Activated CD4-positive, alpha-beta T cell treated with anti-CD3 and anti-CD28 coated beads for 1 hour (primary cell): ENCODE results near the gene MOB1B.
"Not testable (repeated sequence)": the region's sequence is repeated elsewhere in the genome, so short reads cannot be mapped to it uniquely, and the experiment has no call there.

Experiments used
- DNase-seq: peaks from one replicate; pipeline ENCODE4 v3.0.0-alpha.2; 2020

Gene MOB1B

DNA sequence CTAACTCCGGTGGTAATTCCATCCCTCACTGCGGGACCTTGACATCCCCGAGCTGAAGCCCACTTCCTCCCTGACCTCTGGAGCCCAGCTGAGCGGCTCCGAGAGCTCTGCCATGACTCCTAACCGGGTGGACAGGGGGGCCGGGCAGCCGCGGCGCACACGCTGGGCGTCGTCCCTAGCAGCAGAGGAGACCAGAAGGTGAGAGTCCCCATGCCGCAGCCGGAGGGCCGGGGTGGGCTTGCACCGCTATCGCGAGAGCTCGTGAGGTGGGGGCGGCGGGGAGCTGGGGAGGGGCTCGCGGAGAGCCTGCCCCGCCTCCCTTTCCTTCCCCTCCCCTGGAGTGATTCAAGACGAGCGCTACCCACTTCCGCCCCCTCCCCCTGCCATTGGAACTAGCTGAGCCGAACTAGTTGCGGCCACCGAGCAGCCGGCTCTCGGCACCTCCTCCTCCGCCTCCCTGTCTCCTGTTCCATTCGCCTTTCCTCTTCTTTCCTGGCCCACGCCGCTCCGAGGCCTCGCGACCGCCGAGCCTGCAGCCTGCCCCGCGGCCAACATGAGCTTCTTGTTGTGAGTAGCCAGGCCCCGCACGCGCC lies at the start of gene MOB1B:
Gene MOB1B, plus strand, starts transcription at position 386 of the 593 bp plus-strand sequence. Its CDS starts 168 bp downstream, at position 554.
- peak; percentile 76 for DNase-seq

DNA sequence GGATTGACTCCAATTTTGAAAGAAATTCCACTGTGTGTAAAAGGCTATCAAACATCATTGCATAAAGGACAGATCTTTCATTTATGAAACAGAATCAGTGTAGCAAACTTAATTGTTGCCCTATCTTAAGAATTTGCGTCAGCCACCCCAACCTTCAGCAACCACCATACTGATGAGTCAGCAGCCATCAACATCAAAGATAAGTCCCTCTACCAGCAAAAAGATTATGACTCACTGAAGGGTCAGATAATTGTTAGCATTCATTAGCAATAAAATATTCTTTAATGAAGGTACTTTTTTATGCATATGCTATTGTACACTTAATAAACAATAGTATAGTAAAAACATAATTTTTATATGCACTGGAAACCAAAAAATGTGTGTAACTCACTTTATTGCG lies 46.7 kb upstream of the MOB1B start:
- DNase-seq, result no peak

GRCh38 chr4:70858454-70858853 lies 43.7 kb upstream of the MOB1B start:
- no peak for DNase-seq

DNA sequence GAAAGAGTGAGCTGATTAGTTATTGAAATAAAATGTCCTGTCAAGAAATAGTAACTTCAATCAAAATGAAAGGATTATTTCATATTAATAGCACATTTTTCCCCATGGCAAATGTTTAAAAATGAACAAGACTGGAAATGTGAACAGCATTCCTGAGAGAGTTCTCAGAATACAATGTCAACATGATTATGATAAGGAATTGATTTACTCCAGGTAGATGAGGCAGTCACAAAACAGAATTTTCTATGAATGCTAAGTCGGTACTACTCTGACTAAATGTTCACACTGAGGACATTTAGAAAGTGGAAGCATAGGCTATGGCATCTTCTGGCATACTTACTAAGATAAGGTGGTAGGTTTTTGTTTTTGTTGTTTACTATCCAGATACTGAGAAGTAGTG lies 43.1 kb upstream of the MOB1B start:
- DNase-seq, result no peak

GRCh38 chr4:70863099-70863790 lies 38.9 kb upstream of the MOB1B start:
- DNase-seq, result no peak

- no peak for DNase-seq
These were observed 33.4 kb upstream of the MOB1B start for GRCh38 chr4:70868778-70869177.

GRCh38 chr4:70873216-70873615 lies 29.0 kb upstream of the MOB1B start:
- no peak for DNase-seq

- DNase-seq, result no peak
These were observed 27.7 kb upstream of the MOB1B start for GRCh38 chr4:70874268-70875156.

DNA sequence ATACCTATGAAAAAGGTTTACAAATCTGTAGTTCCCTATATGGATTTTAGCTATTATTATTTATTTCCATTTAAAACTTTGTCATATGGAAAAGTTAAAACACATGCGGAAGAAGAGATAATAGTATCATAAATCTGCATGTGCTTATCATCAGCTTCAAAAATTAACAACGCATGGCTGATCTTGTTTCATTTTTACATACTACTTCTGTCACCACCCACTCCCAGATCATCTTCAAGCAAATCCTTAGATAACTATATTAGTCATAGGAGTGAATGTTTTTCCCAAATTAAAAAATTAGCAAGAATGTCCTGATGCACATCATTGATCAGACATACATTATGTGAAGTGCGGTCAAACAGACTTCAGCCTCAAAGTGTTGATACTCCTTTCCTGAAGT lies 24.6 kb upstream of the MOB1B start:
- DNase-seq, result no peak

- DNase-seq, result no peak
These were observed 21.4 kb upstream of the MOB1B start for GRCh38 chr4:70880739-70881138.

- no peak for DNase-seq
These were observed 17.0 kb upstream of the MOB1B start for GRCh38 chr4:70885174-70885573.

DNA sequence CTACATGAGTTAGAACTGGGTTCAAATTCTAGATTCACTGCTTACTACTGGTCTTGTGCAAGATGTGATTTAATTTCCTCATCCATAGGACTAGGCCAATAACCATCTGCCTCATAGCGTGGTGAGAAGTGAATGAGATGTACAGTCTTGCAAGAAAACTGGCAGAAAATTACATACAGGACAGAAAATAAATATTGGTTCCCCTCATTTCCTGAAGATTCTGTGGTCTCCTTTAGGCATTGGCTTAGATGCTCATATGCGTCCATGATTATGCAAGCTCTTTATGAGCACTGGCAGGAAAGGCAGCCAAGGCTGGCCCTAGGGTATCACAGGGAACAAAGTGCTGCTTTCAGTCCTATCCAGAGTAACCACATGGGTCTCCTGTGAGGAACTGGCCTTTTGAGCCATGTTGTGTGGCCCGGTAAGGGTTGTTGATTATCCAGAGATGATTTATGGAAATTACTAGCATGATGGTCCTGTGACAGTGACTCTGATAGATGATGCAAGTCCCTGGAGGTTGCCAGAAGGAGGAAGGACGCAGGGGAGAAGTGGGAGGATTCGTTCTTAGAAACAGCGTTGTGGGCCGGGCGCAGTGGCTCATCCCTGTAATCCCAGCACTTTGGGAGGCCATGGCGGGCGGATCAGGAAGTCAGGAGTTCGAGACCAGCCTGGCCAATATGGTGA lies 9.9 kb upstream of the MOB1B start:
- DNase-seq, result no peak

GRCh38 chr4:70893790-70894189 lies 8.4 kb upstream of the MOB1B start:
- no peak for DNase-seq

DNA sequence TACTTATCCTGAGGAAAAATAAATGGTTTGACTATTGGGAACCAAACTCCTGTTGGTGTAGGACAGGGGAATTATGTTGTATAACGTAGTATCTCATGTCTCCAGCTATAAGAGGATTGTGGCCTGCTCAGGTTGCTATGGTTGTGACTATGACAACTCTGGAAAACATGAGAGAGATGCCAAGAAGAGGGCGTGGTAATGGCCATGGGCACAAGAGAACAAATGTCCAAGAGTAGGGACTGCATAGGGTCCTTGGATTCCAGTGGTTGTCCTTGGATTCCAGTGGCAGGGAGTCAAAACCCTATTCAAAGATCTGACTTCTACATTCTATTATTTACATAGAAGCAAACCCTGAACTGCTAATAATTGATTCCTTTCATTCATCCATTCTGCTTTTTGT lies 6.8 kb upstream of the MOB1B start:
- DNase-seq, result no peak

DNA sequence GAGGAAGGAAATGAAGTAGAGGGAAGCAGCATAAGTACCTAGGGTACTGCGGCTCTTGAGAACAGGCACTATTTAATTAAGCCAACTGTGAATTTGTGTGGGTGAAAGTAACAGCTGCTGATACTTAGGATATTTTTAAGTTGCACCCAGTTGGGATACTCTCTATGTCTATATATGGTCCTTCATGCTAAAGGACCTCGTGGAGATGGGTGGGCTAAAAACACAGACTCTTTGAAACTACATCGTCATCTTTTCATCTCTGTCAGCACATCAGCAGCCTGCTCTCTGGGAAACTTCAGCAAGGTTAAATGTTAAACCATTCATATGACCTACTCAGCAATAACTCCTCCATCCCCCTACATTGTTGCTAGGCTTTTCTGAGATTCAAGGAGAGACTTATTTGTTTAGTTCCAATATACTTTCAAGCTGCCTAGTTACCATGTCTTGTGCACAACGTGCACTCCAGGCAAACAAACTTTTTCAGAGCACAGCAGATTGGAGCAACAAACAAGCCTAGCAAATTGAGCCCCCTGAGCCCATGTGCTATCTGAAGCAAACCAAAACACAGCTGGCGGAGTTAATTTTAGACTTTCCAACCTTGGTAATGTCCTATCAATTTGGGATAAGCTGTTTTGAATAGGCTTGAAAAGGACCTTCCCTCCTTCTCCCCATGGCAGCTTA lies 6.2 kb upstream of the MOB1B start:
- DNase-seq, result no peak

DNA sequence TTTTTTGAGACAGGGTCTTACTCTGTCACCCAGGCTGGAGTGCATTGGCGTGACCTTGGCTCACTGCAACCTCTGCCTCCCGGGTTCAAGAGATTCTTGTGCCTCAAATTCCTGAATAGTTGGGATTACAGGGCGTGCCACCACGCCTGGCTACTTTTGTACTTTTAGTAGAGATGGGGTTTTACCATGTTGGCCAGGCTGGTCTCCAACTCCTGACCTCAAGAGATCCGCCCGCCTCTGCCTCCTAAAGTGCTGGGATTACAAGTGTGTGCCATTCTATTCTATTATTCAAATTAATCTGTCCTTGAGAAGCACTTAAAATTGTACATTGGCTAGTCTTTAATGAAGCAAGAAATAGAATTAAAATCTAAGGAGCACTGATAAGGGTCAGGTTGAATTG lies 3.6 kb upstream of the MOB1B start:
- not testable (repeated sequence) for DNase-seq

- no peak for DNase-seq
These were observed 574 bp upstream of the MOB1B start for GRCh38 chr4:70901607-70901983.

GRCh38 chr4:70902577-70903290 lies 565 bp downstream of the MOB1B start:
- DNase-seq, result peak; percentile 11

DNA sequence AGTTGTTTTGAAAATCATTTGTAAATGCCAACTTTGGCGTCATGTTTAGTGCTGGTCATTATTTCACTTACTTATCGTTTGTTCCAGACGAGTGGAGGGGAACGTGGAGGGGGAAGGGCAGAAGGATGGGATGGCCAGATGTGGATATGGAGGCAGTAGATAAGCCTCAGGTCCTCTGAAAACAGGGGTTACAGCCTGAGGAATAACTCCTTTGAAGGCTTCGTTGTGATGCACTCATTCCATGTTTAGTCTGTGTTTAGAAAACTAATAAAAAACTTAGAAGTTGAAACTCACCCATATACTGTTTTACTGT lies 1.1 kb downstream of the MOB1B start:
- DNase-seq, result no peak

GRCh38 chr4:70908993-70909556 lies 6.9 kb downstream of the MOB1B start:
- no peak for DNase-seq

- DNase-seq, result no peak
These were observed 11.8 kb downstream of the MOB1B start for GRCh38 chr4:70914000-70914399.

DNA sequence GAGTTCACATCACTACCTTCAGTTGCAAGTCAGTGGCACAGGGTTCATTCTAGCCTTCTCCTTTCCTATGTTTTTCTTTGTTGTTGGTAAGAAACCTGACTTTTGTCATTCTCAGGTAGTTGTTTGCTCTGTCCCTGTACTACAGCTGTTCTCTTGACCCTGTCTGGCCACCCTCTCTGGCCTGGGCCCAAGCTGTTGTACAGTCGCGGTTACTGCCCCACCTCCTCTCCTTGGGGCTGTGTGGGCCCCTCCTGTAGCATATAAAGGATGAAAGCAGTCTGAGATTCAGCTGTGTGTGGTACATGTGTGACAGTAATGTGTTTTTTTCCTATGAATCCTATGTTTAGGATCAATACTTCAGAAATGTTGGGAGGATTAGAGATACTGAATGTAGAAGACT lies 12.5 kb downstream of the MOB1B start:
- DNase-seq, result no peak
